Activated CD4-positive, alpha-beta T cell treated with anti-CD3 and anti-CD28 coated beads, Interleukin-2, Interleukin-4, amounts not matched to agents 100 ng/mL and 50 ng/mL, durations not matched to agents 16 hours and 8 hours (primary cell): ENCODE data around the gene HOXB2.

Source experiments
- DNase-seq: peaks from one replicate; pipeline ENCODE4 v3.0.0-alpha.2; 2020; ENCODE audit warnings: low spot score

The HOXB2 gene

GRCh38 chr17:48578616-48579470 lies 33.9 kb upstream of the HOXB2 start:
- no peak for DNase-seq

DNA sequence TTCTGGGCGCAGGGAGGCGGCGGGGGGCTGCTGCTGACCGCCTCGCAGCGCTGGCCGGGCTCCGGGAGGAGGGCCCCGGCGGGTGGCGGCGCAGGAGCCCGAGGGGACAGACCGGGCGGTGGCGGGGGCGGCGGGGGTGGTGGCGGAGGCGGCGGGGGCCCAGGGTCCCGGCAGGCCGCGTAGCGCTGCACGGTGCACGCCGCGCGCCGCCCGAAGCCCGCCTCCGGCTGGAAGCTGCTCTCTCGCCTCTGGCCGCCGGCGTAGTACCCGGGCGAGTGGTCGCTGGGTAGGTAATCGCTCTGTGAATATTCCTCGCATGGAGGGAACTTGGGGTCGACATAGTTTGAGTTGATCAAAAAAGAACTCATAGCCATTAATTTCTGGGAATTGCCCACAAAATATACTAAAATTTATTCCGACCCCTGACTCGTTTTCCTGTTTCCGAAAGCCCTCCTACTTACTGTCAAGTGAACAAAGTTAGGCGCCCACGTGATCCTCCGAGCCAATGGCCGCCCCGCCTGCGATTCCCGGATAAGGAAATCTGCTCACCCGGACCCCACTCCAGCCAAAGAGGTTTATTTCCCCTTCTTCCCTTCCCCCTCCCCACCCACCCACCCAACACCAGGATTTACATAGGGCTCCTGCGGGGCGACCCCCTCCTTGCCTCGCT lies 33.2 kb upstream of the HOXB2 start, which contains the start of gene HOXB4:
Gene HOXB4, minus strand, starts transcription at position 405 of the 670 bp plus-strand sequence. Its CDS starts 31 bp downstream, at position 374.
- DNase-seq = peak; percentile 74

- no peak for DNase-seq
These were observed 32.5 kb upstream of the HOXB2 start for GRCh38 chr17:48577330-48577945.

DNA sequence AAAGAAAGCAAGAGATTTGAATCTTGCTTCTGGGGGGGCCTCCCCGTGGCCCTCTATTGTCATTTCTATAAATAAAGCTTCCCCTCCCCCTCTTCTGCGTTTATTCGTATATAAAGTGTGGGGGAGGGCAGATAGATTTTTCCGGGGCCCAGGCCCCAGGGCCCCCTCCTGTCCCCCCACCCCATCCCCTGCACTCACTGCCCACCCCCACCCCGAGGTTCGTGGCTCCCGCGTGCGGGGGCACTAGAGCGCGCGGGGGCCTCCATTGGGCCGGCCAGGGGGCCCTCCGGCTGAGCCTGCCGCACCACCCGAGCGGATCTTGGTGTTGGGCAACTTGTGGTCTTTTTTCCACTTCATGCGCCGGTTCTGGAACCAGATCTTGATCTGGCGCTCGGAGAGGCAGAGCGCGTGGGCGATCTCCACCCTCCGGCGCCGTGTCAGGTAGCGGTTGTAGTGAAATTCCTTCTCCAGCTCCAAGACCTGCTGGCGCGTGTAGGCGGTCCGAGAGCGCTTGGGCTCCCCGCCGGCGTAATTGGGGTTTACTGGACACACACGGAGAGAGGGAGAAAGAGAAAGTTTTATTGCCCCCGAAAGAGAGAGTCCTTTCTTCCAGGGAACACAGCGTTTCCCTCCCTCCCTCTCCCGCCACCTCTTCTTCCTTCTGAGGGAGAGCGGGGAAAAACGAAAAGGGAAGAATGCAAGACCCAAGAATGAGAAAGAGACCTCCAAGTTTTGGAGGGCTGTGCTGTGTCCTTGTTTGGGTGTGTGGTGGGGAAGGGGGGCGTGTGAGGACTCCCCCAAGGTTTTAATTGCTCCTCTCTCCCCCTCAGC lies 31.8 kb upstream of the HOXB2 start:
- no peak for DNase-seq

GRCh38 chr17:48575673-48576478 lies 31.0 kb upstream of the HOXB2 start:
- DNase-seq = no peak

DNA sequence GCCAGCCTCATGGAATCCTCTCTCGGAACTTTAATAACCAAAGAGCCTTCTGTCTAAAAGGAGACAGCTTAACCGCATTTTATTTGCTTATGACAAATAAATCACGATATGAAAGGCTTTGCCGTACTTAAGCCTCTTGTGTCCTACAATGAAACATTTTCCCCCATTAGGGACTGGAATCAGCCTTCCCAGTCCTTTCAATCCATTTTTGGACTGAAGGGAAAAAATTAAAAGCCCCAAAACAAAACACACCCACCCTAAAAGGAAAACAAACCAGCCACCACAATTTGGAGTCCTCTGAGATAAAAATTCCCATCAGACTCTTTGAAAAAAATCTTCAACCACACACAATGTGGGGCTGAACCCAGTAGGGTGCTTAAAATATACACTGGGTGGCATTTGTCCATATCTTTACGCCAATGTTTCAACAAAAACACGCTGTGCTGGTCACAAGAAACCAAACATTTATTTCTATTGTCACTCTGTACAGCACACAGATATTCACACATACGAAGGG lies 30.2 kb upstream of the HOXB2 start:
- no peak for DNase-seq

DNA sequence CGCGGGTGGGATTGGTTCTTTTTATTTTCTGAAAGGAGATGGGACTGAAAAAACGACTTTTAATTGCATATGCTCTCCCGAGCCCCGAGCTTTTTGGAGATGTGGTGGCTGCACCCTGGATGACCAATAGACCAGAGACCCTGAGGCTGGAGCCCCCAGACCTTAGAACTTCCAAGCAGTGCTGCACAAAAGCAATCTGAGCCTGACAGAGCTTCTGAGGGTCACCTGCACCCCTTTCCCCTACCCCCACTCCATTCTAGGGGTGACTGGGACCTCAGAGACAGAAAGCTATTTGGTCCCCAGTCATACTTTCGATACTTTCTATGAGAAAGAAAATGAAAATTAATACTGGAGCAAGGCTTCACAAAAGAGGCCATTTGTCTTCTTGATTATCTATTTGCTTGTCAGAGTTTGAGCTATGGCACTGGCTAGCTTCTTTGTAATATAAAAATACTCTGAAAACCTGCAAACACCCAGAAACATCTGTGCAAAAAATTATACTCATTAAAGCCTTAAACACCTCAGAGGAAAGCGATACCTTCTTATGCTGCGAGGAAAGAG lies 29.7 kb upstream of the HOXB2 start:
- no peak for DNase-seq

DNA sequence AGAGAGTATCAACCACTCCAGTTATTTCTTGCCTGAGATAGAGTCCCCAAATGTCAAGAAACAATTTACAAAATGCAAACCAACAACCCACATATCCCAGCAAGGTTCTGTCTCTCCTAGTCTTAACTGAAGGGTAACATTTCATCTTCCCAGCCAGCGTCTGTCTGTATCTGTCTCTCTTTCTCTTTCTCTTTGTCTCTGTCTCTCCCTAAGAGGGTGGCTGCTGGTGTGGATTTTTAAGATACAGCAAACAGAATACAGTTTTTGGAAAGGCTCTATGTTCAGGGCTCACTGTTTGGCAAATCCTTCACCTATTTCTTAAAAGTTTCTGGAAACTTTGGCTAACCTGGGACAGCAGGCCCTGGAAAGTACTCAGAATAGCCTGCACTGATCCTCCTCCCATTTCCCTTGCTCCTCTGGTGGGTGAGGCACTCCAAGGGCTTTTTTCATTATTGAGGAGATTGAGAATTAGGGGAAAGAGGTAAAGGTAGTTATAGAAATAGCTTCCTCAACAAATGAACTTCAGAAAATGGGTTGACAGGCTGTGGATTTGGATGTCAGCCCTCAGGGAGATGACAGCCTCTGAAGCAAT lies 27.0 kb upstream of the HOXB2 start:
- no peak for DNase-seq

DNA sequence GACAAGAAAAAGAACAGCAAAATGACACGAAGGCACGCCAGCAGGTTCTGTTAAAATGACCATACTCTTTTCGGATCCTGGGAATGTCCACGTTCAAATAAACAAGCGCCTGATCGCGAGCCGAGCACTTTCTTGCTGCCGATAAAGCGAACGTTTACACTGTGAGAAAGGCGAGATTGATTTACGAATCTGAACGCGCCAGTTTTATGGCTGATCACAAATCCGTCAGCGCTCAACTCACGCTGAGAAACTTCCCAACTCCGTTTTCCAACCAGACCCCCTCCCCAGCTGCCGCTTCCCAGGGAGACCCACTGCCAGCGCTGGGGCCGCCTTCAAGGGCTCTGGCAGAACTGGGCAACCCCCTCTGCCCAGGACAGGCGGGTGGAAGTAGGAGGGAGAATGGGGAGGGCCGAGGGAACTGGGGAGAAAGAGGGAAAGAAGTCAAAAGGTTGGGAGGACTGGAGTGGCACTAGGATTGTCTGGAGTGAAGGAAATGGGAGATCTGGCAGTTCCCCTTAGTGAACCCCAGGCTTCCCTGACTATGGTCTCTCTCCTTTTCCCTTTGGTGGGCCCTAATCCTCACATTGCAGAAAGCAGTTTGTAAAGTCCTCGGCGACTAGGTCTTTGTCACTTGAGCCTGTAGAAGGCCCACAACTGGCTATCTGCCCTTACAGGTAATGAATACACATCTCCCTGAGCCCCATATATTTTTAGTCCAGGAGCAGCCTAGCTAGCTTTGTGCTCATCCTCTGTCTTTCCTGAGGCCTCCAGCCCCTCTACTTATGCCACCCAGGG lies 26.3 kb upstream of the HOXB2 start:
- DNase-seq = no peak

GRCh38 chr17:48570325-48571023 lies 25.6 kb upstream of the HOXB2 start:
- no peak for DNase-seq

DNA sequence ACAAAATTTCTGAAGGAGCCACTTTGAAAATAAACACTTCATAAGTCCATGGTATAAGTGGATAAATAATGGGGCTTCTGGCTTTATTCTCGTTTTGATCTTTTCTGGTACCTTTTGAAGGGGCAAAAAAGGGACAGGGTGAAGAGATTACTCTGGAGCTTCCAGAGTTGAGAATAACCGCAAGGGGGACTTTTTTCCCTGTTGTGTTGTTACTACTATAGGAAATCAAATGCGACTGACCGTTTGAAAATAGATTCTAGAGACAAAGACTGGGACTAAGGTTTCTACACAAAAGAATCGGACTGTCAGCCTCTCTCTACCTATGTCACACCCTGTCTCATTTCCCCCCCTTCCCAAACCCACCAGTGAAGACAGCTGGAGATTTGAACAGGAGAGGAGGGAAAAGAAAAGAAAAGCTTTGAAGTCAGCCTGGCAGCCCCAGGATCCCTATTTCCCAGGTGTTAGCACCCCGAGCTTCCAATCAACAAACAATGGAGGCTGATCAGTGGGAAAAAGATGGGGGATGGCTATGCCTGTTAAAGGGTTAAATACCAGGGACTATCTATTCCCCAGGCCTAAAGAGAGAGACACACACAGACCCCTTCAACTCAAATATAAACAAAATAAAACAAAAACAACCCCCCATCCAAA lies 24.9 kb upstream of the HOXB2 start:
- DNase-seq = no peak

- DNase-seq = no peak
These were observed 24.3 kb upstream of the HOXB2 start for GRCh38 chr17:48569240-48569582.

GRCh38 chr17:48568499-48569239 lies 23.8 kb upstream of the HOXB2 start:
- DNase-seq = no peak

GRCh38 chr17:48567646-48568354 lies 22.9 kb upstream of the HOXB2 start:
- DNase-seq = no peak

DNA sequence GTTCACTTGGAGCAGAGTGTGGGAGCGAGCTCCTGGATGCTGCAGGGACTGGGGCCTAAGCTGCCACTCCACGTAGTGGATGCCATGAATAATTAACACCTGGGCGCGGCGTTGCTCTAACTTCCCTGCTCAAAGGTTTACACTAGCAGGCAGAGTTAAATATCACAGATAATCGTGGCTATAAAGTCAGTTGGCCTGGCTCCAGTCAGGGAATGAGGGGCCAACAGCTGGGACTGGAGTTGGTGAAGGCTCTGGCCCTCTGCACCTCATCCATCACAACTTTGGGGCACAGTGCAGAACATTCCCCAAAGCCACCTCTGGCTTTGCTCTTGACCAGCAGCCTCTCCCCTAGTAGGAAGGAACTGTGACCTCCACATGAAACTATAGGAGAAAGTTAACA lies 22.3 kb upstream of the HOXB2 start:
- DNase-seq = no peak

DNA sequence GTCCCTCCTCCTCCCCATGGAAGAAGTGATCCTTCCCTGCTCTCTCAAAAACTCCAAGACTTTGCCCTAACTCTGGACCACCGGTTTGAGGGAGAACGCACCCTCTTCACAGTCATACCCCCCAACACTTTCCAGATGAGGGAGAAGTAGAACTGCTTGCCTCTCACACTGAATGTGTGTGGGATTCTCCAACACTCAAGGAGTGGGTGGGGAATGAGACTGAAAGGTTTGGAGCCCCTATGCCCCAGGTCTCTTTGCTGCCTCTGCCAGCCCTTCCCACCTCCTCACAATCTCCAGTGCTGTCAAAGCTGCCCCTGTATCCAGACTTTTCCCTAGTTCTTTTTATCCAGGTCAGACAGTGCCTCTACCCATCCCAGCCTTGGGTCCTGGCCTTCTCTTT lies 21.8 kb upstream of the HOXB2 start:
- no peak for DNase-seq
